ENCODE results near the gene ABHD16B.
"Not testable (repeated sequence)": the region's sequence is repeated elsewhere in the genome, so short reads cannot be mapped to it uniquely, and the experiment has no call there.

Gene ABHD16B

GRCh38 chr20:63835021-63835858 lies 26.1 kb upstream of the ABHD16B start:
- DNase-seq = peak; percentile 90

GRCh38 chr20:63836458-63837344 lies 24.6 kb upstream of the ABHD16B start:
- no peak for DNase-seq

- DNase-seq = no peak
Observed at GRCh38 chr20:63837479-63837878, 23.8 kb upstream of the ABHD16B start.

GRCh38 chr20:63839620-63840019 lies 21.7 kb upstream of the ABHD16B start:
- no peak for DNase-seq

GRCh38 chr20:63840405-63840828 lies 20.9 kb upstream of the ABHD16B start:
- DNase-seq = no peak

GRCh38 chr20:63842258-63842657 lies 19.0 kb upstream of the ABHD16B start:
- no peak for DNase-seq

GRCh38 chr20:63843222-63843621 lies 18.1 kb upstream of the ABHD16B start:
- DNase-seq = no peak

- no peak for DNase-seq
Observed at GRCh38 chr20:63843778-63844177, 17.5 kb upstream of the ABHD16B start.

- DNase-seq = no peak
Observed at GRCh38 chr20:63844511-63844991, 16.7 kb upstream of the ABHD16B start.

GRCh38 chr20:63846128-63846771 lies 15.0 kb upstream of the ABHD16B start:
- no peak for DNase-seq

GRCh38 chr20:63846888-63847236 lies 14.4 kb upstream of the ABHD16B start:
- DNase-seq = no peak

- no peak for DNase-seq
Observed at GRCh38 chr20:63847237-63848002, 13.9 kb upstream of the ABHD16B start.

GRCh38 chr20:63848003-63848911 lies 13.0 kb upstream of the ABHD16B start:
- DNase-seq = no peak

- DNase-seq = no peak
Observed at GRCh38 chr20:63850689-63851547, 10.4 kb upstream of the ABHD16B start.

GRCh38 chr20:63851548-63851943 lies 9.8 kb upstream of the ABHD16B start:
- not testable (repeated sequence) for DNase-seq

GRCh38 chr20:63853733-63854068 lies 7.6 kb upstream of the ABHD16B start:
- DNase-seq = not testable (repeated sequence)

- no peak for DNase-seq
Observed at GRCh38 chr20:63854069-63854765, 7.1 kb upstream of the ABHD16B start.

GRCh38 chr20:63854766-63855362 lies 6.4 kb upstream of the ABHD16B start:
- no peak for DNase-seq

Data from fibroblast of skin of abdomen (primary cell).